Peyer's patch (tissue), 4 donors: Measurements from ENCODE around the gene CEACAM5. TPM values are rescaled to one million over a fixed set of nuclear protein-coding genes. Genes with fewer than 3 reads are reported as not detected.

ENCODE experiments used
- DNase-seq, 3 donors: peaks; one replicate each; pipeline ENCODE4 v3.0.0-alpha.2; 2017 to 2019
- H3K27ac ChIP-seq, 4 donors: fragments of 200-600 bp; sonication (generic); one replicate each; pipeline ENCODE4 v1.5.1; 2016 to 2019
- H3K27me3 ChIP-seq, 2 donors: fragments of 200-600 bp; sonication (generic); one replicate each; pipeline ENCODE4 v1.5.1; 2019
- H3K36me3 ChIP-seq, 3 donors: fragments of 200-600 bp; sonication (generic); one replicate each; pipeline ENCODE4 v1.5.1; 2016 to 2019
- H3K4me1 ChIP-seq, 4 donors: fragments of 200-600 bp; sonication (generic); one replicate each; pipeline ENCODE4 v1.5.1; 2016 to 2019
- H3K4me3 ChIP-seq, 4 donors: fragments of 200-600 bp; sonication (generic); 1 replicate in 3 of 4; 2 replicates in 1 of 4; pipeline ENCODE4 v1.5.1; 2016 to 2019; ENCODE audit warnings: mild to moderate bottlenecking in 1 of 4
- H3K9me3 ChIP-seq, 4 donors: fragments of 200-600 bp; sonication (generic); one replicate each; pipeline ENCODE4 v1.5.1; 2016 to 2019; ENCODE audit warnings: mild to moderate bottlenecking in 1 of 4
- POLR2A ChIP-seq, 2 donors: fragments of 450-650 bp; IDR thresholded peaks; one replicate each; pipeline ENCODE4 v1.5.1; 2017; ENCODE audit warnings: antibody characterized with exemption in 2 of 2, mild to moderate bottlenecking in 2 of 2, moderate library complexity in 2 of 2
- total RNA-seq, 4 donors: library from RNA; depleted of rRNA; stranded (reverse); fragments of >200 nt; gene quantifications; one replicate each; pipeline ENCODE4 v1.1.0, GENCODE V29; 2016
- TF ChIP-seq, protein P1 (sequence below), 6 experiments: fragments of 450-650 bp in 4 of 6; fragments of 200-600 bp in 2 of 6; sonication (generic) in 1 of 6; IDR thresholded peaks; one replicate each; pipeline ENCODE4 v1.5.1; 2017 to 2019; ENCODE audit warnings: antibody characterized with exemption in 6 of 6, mild to moderate bottlenecking in 3 of 6, moderate library complexity in 1 of 6

The CEACAM5 gene
- 100 to 1,000 TPM in 2 of 4 donors, 10 to 100 TPM in 2; 63.9 to 113 (median 99.3) TPM for total RNA-seq

DNA sequence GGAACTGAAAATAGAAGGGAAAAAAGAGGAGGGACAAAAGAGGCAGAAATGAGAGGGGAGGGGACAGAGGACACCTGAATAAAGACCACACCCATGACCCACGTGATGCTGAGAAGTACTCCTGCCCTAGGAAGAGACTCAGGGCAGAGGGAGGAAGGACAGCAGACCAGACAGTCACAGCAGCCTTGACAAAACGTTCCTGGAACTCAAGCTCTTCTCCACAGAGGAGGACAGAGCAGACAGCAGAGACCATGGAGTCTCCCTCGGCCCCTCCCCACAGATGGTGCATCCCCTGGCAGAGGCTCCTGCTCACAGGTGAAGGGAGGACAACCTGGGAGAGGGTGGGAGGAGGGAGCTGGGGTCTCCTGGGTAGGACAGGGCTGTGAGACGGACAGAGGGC, at the start of gene CEACAM5:
TSS of gene CEACAM5 (plus strand) at position 146 of the 400 bp plus-strand sequence. CDS start at position 252, 106 bp downstream.
- peak in 1 of 3 donors; percentile 85 for DNase-seq
- TF ChIP-seq POLR2A (IDR thresholded peaks at IDR 0.05) = peak; percentile 57 to 87
- TF ChIP-seq, protein P1, sequence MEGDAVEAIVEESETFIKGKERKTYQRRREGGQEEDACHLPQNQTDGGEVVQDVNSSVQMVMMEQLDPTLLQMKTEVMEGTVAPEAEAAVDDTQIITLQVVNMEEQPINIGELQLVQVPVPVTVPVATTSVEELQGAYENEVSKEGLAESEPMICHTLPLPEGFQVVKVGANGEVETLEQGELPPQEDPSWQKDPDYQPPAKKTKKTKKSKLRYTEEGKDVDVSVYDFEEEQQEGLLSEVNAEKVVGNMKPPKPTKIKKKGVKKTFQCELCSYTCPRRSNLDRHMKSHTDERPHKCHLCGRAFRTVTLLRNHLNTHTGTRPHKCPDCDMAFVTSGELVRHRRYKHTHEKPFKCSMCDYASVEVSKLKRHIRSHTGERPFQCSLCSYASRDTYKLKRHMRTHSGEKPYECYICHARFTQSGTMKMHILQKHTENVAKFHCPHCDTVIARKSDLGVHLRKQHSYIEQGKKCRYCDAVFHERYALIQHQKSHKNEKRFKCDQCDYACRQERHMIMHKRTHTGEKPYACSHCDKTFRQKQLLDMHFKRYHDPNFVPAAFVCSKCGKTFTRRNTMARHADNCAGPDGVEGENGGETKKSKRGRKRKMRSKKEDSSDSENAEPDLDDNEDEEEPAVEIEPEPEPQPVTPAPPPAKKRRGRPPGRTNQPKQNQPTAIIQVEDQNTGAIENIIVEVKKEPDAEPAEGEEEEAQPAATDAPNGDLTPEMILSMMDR (IDR thresholded peaks at IDR 0.05) = no peak
- H3K4me3 ChIP-seq = peak within 1 kb of the TSS in 2 of 4 donors; percentile 13 to 35
- H3K4me1 ChIP-seq = peaks cover 0 to 7% (median 0%) of the 10 kb centered on the region in 4 donors
- no peaks in the 10 kb centered on the region for H3K9me3 ChIP-seq
- no peaks in the 10 kb centered on the region for H3K36me3 ChIP-seq
- peak within 1 kb of the TSS in 1 of 4 donors; percentile 45 for H3K27ac ChIP-seq
- no peaks in the 10 kb centered on the region for H3K27me3 ChIP-seq

DNA sequence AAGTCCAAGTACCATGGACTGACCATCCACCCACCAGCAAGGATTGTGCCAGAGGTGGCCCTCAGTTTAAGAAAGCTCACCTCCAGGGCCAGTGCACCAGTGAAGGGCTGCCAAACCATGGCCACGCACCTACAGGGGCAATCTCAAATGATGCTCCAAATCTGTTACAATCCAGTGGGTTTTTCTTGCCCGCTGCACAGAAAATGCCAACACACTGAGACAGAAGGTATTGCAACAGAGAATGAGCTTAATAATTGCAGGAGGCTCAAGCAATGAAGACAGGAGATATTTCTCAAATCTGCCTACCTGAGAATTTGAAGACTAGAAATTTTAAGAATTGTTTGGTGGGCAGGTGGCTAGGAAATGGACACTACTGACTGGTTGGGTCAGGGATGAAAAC, 42.4 kb upstream of the CEACAM5 start:
- no peaks in the 10 kb centered on the region for H3K36me3 ChIP-seq
- no peaks in the 10 kb centered on the region for H3K27me3 ChIP-seq
- H3K4me3 ChIP-seq = no peak overlapping the region
- H3K9me3 ChIP-seq = peaks cover 0 to 16% (median 4%) of the 10 kb centered on the region in 4 donors
- H3K27ac ChIP-seq = no peak overlapping the region
- TF ChIP-seq, protein P1 (IDR thresholded peaks at IDR 0.05) = no peak
- no peak for TF ChIP-seq POLR2A (IDR thresholded peaks at IDR 0.05)
- no peaks in the 10 kb centered on the region for H3K4me1 ChIP-seq
- DNase-seq = no peak

DNA sequence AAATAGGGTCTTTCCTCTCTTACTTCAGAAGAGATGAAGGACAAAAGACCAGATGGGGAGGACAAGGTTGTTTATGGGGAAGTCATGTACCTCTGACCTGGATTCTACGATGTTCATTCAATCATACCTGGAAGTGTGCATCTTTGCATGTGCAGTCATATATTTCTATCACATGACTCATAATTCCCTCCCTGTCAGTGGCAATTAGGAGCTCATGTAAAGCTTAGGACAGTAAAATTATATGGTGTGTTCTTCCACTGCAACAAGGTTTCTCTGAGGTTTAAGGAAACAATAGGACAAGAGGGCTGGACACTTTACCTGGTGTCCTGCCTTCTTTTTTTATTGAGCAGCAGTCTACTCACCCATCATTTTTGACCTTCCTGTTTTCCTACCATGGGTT, 40.1 kb upstream of the CEACAM5 start:
- TF ChIP-seq, protein P1 (IDR thresholded peaks at IDR 0.05) = no peak
- TF ChIP-seq POLR2A (IDR thresholded peaks at IDR 0.05) = no peak
- DNase-seq = no peak
- Histone ChIP-seq H3K4me1 (no peaks in the 10 kb centered on the region), H3K27me3 (no peaks in the 10 kb centered on the region), H3K4me3 (no peak overlapping the region), H3K9me3 (peaks cover 0 to 16% (median 4%) of the 10 kb centered on the region in 4 donors), H3K27ac (no peak overlapping the region), H3K36me3 (no peaks in the 10 kb centered on the region)

DNA sequence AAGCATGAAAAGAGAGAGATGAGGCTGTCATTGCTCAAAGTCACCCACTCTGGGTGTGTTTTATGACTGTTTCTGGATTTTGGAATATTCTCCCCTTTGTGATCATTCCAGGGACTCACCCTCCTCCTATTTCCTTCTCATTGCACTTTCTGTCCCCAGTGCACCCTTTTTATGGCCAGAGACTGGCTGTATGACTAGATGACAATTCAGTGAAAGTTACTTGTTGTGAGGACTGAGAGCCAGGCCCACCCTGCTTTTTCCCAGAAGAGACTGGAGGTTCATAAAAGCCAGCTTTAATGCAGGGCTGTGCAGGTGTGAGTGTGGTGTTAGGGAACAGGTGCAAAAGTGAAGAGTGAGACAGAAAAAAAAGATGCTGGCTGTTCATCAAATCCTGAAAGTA, 37.7 kb upstream of the CEACAM5 start:
- Histone ChIP-seq H3K9me3 (peaks cover 0 to 7% (median 3%) of the 10 kb centered on the region in 4 donors), H3K27me3 (no peaks in the 10 kb centered on the region), H3K36me3 (no peaks in the 10 kb centered on the region), H3K27ac (no peak overlapping the region), H3K4me1 (no peaks in the 10 kb centered on the region), H3K4me3 (no peak overlapping the region)
- DNase-seq = no peak
- TF ChIP-seq, protein P1 (IDR thresholded peaks at IDR 0.05) = no peak
- no peak for TF ChIP-seq POLR2A (IDR thresholded peaks at IDR 0.05)

DNA sequence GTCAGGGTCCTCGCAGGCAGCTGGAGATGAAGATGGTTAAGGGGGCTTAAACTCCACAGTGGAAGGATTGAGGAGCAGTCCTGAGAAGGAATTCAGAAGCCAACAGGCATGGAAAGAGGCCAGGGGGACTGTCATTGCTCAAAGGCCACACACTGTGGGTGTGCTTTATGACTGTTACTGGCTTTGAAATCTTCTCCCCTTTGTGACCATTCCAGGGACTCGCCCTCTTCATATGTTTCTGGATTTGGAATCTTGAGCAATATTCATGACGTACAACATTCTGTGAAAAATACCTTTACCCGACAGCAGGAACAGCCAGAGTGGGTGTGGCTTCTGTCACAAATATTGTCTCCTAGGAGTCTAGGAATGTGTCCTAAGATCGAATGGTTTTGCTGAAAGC, 36.9 kb upstream of the CEACAM5 start:
- TF ChIP-seq, protein P1 (IDR thresholded peaks at IDR 0.05) = no peak
- no peak for TF ChIP-seq POLR2A (IDR thresholded peaks at IDR 0.05)
- no peaks in the 10 kb centered on the region for H3K4me1 ChIP-seq
- H3K9me3 ChIP-seq = no peaks in the 10 kb centered on the region
- no peaks in the 10 kb centered on the region for H3K27me3 ChIP-seq
- H3K36me3 ChIP-seq = no peaks in the 10 kb centered on the region
- DNase-seq = no peak
- H3K4me3 ChIP-seq = no peak overlapping the region
- no peak overlapping the region for H3K27ac ChIP-seq

DNA sequence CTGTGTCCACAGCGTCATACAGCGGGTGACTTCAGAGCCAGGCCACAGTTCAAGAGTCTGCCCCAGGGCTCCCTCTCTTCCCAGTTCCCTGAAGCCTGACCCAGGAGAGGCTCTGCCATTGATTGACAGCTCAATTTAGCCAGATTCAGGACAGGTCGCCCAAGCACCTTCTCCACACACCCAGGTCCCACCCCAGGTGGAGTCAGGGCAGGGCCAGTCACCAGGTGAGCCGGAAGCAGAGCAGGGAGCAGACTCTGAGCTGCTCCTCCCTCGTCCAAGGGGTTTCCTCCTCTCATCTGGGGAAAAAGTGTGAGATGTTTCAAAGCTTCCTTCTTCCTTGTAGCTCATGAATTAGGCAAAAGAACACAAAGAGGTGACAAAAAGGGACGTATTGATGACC, 26.0 kb upstream of the CEACAM5 start:
- Histone ChIP-seq H3K36me3 (no peaks in the 10 kb centered on the region), H3K4me1 (no peaks in the 10 kb centered on the region), H3K27me3 (no peaks in the 10 kb centered on the region), H3K9me3 (no peaks in the 10 kb centered on the region), H3K4me3 (no peak overlapping the region), H3K27ac (no peak overlapping the region)
- no peak for TF ChIP-seq POLR2A (IDR thresholded peaks at IDR 0.05)
- DNase-seq = no peak
